ENCODE results near the gene SMG5.

DNA sequence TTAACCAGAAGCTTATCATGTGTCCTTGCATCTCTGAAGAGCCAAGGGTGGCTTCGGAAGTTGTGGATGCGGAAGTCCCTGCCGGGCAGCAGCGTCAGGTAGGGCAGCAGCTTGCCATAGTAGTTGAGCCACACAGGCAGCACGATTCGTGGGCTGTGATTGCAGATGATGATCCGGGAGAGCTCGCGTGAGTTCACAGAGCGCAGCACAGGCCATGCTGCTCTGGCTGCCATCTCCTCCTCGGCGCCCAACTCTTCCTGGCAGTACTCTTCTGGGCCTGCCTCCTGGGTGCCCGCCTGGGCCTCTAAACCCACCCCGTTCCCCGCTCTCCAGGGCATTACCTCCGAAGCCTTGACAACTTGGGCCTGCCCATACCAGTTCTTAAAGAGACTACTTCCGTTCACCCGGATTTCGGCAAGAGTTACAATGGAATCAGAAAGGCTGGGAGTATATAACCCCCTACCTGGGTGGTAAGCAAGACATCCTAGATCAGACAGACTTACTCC lies 16.3 kb upstream of the SMG5 start, which contains the start of gene VHLL:
- TF ChIP-seq CTCF (conservative IDR thresholded peaks at IDR 0.05; ENCODE audit: low read length) (no peak), EZH2phosphoT487 (IDR thresholded peaks at IDR 0.05; ENCODE audit: borderline replicate concordance, low read depth, low read length) (no peak)
